BLaER1 treated with 17β-estradiol and CSF1 and Interleukin-3, amounts not matched to agents 10 nM and 100 nM (cell line): ENCODE measurements around the gene ANKRD28.
"Not testable (repeated sequence)": the region's sequence is repeated elsewhere in the genome, so short reads cannot be mapped to it uniquely, and the experiment has no call there.

Source experiments
- H3K27ac ChIP-seq, 11 experiments: shearing (Covaris generic); formaldehyde crosslinking; 2 replicates each; pipeline ENCODE4 v1.8.1; 2022
- H3K27me3 ChIP-seq, 11 experiments: shearing (Covaris generic); formaldehyde crosslinking; 2 replicates each; pipeline ENCODE4 v1.8.1; 2022
- H3K36me3 ChIP-seq, 11 experiments: shearing (Covaris generic); formaldehyde crosslinking; 2 replicates each; pipeline ENCODE4 v1.8.1; 2022
- H3K4me1 ChIP-seq, 10 experiments: shearing (Covaris generic); formaldehyde crosslinking; 2 replicates each; pipeline ENCODE4 v1.8.1; 2022
- H3K4me2 ChIP-seq, 11 experiments: shearing (Covaris generic); formaldehyde crosslinking; 2 replicates each; pipeline ENCODE4 v1.8.1; 2022
- H3K4me3 ChIP-seq, 10 experiments: shearing (Covaris generic); formaldehyde crosslinking; 2 replicates each; pipeline ENCODE4 v1.8.1; 2022
- H3K9ac ChIP-seq, 11 experiments: shearing (Covaris generic); formaldehyde crosslinking; 2 replicates each; pipeline ENCODE4 v1.8.1; 2022
- H3K9me3 ChIP-seq, 11 experiments: shearing (Covaris generic); formaldehyde crosslinking; replicated peaks in 1 of 11; 2 replicates each; pipeline ENCODE4 v1.8.1; 2022
- H4K20me1 ChIP-seq, 11 experiments: shearing (Covaris generic); formaldehyde crosslinking; 2 replicates each; pipeline ENCODE4 v1.8.1; 2022
- Cebpa-rat ChIP-seq, 11 experiments: shearing (Covaris generic); IDR thresholded peaks; 2 replicates each; pipeline ENCODE4 v1.8.1; 2022

ANKRD28 gene

GRCh38 chr3:15757824-15758223 is 40.0 kb downstream of the ANKRD28 start:
- H3K4me1 ChIP-seq, result peaks cover 0 to 15% (median 0%) of the 10 kb centered on the region in 10 experiments; a peak in 6 of 20 replicates
- H3K9me3 ChIP-seq, result 0 out of 22 replicates have a peak, but pooled peaks cover 0 to 5% (median 0%) of the 10 kb centered on the region in 11 experiments
- H3K27ac ChIP-seq, result no peak overlapping the region
- no peak overlapping the region for H3K9ac ChIP-seq
- H3K4me3 ChIP-seq, result no peak overlapping the region
- H4K20me1 ChIP-seq, result peaks cover 0 to 65% (median 0%) of the 10 kb centered on the region in 11 experiments; a peak in 6 of 22 replicates
- no peak overlapping the region for H3K4me2 ChIP-seq
- H3K27me3 ChIP-seq, result no peaks in the 10 kb centered on the region
- no peak for TF ChIP-seq Cebpa-rat (IDR thresholded peaks at IDR 0.05)
- H3K36me3 ChIP-seq, result peaks cover 37 to 100% (median 81%) of the 10 kb centered on the region in 11 experiments; a peak in 21 of 22 replicates

GRCh38 chr3:15756505-15756904 is 41.3 kb downstream of the ANKRD28 start:
- no peak for TF ChIP-seq Cebpa-rat (IDR thresholded peaks at IDR 0.05)

GRCh38 chr3:15755780-15756179 is 42.0 kb downstream of the ANKRD28 start:
- no peak for TF ChIP-seq Cebpa-rat (IDR thresholded peaks at IDR 0.05)
- Histone ChIP-seq H3K27me3 (no peaks in the 10 kb centered on the region), H3K27ac (no peak overlapping the region), H3K36me3 (peaks cover 52 to 100% (median 92%) of the 10 kb centered on the region in 11 experiments; a peak in 21 of 22 replicates), H3K4me3 (no peak overlapping the region), H3K9me3 (peaks cover 0 to 9% (median 2%) of the 10 kb centered on the region in 11 experiments; a peak in 9 of 22 replicates), H3K4me1 (peaks cover 0 to 7% (median 0%) of the 10 kb centered on the region in 10 experiments; a peak in 4 of 20 replicates), H3K9ac (no peak overlapping the region), H4K20me1 (peaks cover 0 to 62% (median 0%) of the 10 kb centered on the region in 11 experiments; a peak in 5 of 22 replicates), H3K4me2 (no peak overlapping the region)

More at GRCh38 chr3:15756505-15756904, 41.3 kb downstream of the ANKRD28 start:
- peaks cover 45 to 100% (median 87%) of the 10 kb centered on the region in 11 experiments; a peak in 21 of 22 replicates for H3K36me3 ChIP-seq
- H3K27me3 ChIP-seq, result no peaks in the 10 kb centered on the region
- peaks cover 0 to 7% (median 0%) of the 10 kb centered on the region in 11 experiments; a peak in 3 of 22 replicates for H3K9me3 ChIP-seq
- no peak overlapping the region for H3K27ac ChIP-seq
- H3K4me3 ChIP-seq, result no peak overlapping the region
- no peak overlapping the region for H3K4me2 ChIP-seq
- H3K4me1 ChIP-seq, result peaks cover 0 to 7% (median 0%) of the 10 kb centered on the region in 10 experiments; a peak in 4 of 20 replicates
- peaks cover 0 to 62% (median 0%) of the 10 kb centered on the region in 11 experiments; a peak in 5 of 22 replicates for H4K20me1 ChIP-seq
- H3K9ac ChIP-seq, result no peak overlapping the region

GRCh38 chr3:15755181-15755580 is 42.6 kb downstream of the ANKRD28 start:
- H4K20me1 ChIP-seq, result peaks cover 0 to 58% (median 0%) of the 10 kb centered on the region in 11 experiments; a peak in 5 of 22 replicates
- H3K4me2 ChIP-seq, result no peak overlapping the region
- no peak overlapping the region for H3K27ac ChIP-seq
- H3K4me1 ChIP-seq, result peaks cover 0 to 7% (median 0%) of the 10 kb centered on the region in 10 experiments; a peak in 4 of 20 replicates
- no peak overlapping the region for H3K4me3 ChIP-seq
- peaks cover 0 to 15% (median 8%) of the 10 kb centered on the region in 11 experiments; a peak in 14 of 22 replicates for H3K9me3 ChIP-seq
- H3K9ac ChIP-seq, result no peak overlapping the region
- peaks cover 58 to 100% (median 92%) of the 10 kb centered on the region in 11 experiments for H3K36me3 ChIP-seq
- TF ChIP-seq Cebpa-rat (IDR thresholded peaks at IDR 0.05), result no peak
- no peaks in the 10 kb centered on the region for H3K27me3 ChIP-seq

GRCh38 chr3:15754047-15754446 is 43.7 kb downstream of the ANKRD28 start:
- H3K27ac ChIP-seq, result no peak overlapping the region
- no peak overlapping the region for H3K4me3 ChIP-seq
- H3K36me3 ChIP-seq, result peaks cover 60 to 100% (median 92%) of the 10 kb centered on the region in 11 experiments
- peaks cover 0 to 26% (median 18%) of the 10 kb centered on the region in 11 experiments; a peak in 18 of 22 replicates for H3K9me3 ChIP-seq
- H3K4me2 ChIP-seq, result peak overlapping the region in 1 of 11 experiments; percentile 24; a peak in 1 of 22 replicates
- TF ChIP-seq Cebpa-rat (IDR thresholded peaks at IDR 0.05), result no peak
- H3K9ac ChIP-seq, result no peak overlapping the region
- peaks cover 0 to 7% (median 0%) of the 10 kb centered on the region in 10 experiments; a peak in 4 of 20 replicates for H3K4me1 ChIP-seq
- peaks cover 0 to 47% (median 0%) of the 10 kb centered on the region in 11 experiments; a peak in 5 of 22 replicates for H4K20me1 ChIP-seq
- no peaks in the 10 kb centered on the region; a peak in 1 of 22 replicates for H3K27me3 ChIP-seq

GRCh38 chr3:15753056-15753710 is 44.6 kb downstream of the ANKRD28 start:
- H3K4me3 ChIP-seq, result no peak overlapping the region
- peaks cover 60 to 100% (median 92%) of the 10 kb centered on the region in 11 experiments for H3K36me3 ChIP-seq
- peaks cover 0 to 34% (median 26%) of the 10 kb centered on the region in 11 experiments; a peak in 18 of 22 replicates for H3K9me3 ChIP-seq
- no peak overlapping the region for H3K27ac ChIP-seq
- peaks cover 0 to 7% (median 0%) of the 10 kb centered on the region in 10 experiments; a peak in 4 of 20 replicates for H3K4me1 ChIP-seq
- H3K27me3 ChIP-seq, result no peaks in the 10 kb centered on the region; a peak in 1 of 22 replicates
- H3K9ac ChIP-seq, result no peak overlapping the region
- no peak overlapping the region for H3K4me2 ChIP-seq
- H4K20me1 ChIP-seq, result peaks cover 0 to 41% (median 0%) of the 10 kb centered on the region in 11 experiments; a peak in 5 of 22 replicates
- TF ChIP-seq Cebpa-rat (IDR thresholded peaks at IDR 0.05), result no peak

GRCh38 chr3:15750879-15751278 is 46.9 kb downstream of the ANKRD28 start:
- peaks cover 3 to 56% (median 48%) of the 10 kb centered on the region in 11 experiments; a peak in 19 of 22 replicates for H3K9me3 ChIP-seq
- no peak for TF ChIP-seq Cebpa-rat (IDR thresholded peaks at IDR 0.05)
- peaks cover 0 to 7% (median 0%) of the 10 kb centered on the region in 10 experiments; a peak in 4 of 20 replicates for H3K4me1 ChIP-seq
- no peak overlapping the region for H3K9ac ChIP-seq
- peaks cover 60 to 100% (median 92%) of the 10 kb centered on the region in 11 experiments for H3K36me3 ChIP-seq
- no peak overlapping the region for H3K27ac ChIP-seq
- no peaks in the 10 kb centered on the region; a peak in 1 of 22 replicates for H3K27me3 ChIP-seq
- peaks cover 0 to 25% (median 0%) of the 10 kb centered on the region in 11 experiments; a peak in 5 of 22 replicates for H4K20me1 ChIP-seq
- H3K4me2 ChIP-seq, result no peak overlapping the region
- H3K4me3 ChIP-seq, result no peak overlapping the region

- H3K4me3 ChIP-seq, result no peak overlapping the region
- peaks cover 0 to 20% (median 0%) of the 10 kb centered on the region in 11 experiments; a peak in 4 of 22 replicates for H4K20me1 ChIP-seq
- no peak for TF ChIP-seq Cebpa-rat (IDR thresholded peaks at IDR 0.05)
- no peak overlapping the region for H3K27ac ChIP-seq
- no peak overlapping the region for H3K9ac ChIP-seq
- H3K27me3 ChIP-seq, result no peaks in the 10 kb centered on the region; a peak in 1 of 22 replicates
- H3K9me3 ChIP-seq, result peaks cover 10 to 64% (median 56%) of the 10 kb centered on the region in 11 experiments; a peak in 20 of 22 replicates
- peaks cover 0 to 7% (median 0%) of the 10 kb centered on the region in 10 experiments; a peak in 4 of 20 replicates for H3K4me1 ChIP-seq
- H3K4me2 ChIP-seq, result no peak overlapping the region
- H3K36me3 ChIP-seq, result peaks cover 66 to 100% (median 92%) of the 10 kb centered on the region in 11 experiments
Observed at GRCh38 chr3:15750143-15750542, 47.6 kb downstream of the ANKRD28 start.

- not testable (repeated sequence) for H3K4me2 ChIP-seq, H3K4me3 ChIP-seq, H3K9ac ChIP-seq, H3K27ac ChIP-seq, H4K20me1 ChIP-seq, H3K27me3 ChIP-seq, H3K4me1 ChIP-seq
- Histone ChIP-seq H3K36me3 (peaks cover 68 to 91% (median 85%) of the 10 kb centered on the region in 11 experiments), H3K9me3 (peaks cover 42 to 93% (median 87%) of the 10 kb centered on the region in 11 experiments)
Observed at GRCh38 chr3:15745896-15746295, 51.9 kb downstream of the ANKRD28 start.
